Ureter (tissue), 1 donor: ENCODE measurements around the gene ARPC5. TPM values are rescaled to one million over a fixed set of nuclear protein-coding genes. Genes with fewer than 3 reads are reported as not detected.

Experiments
- DNase-seq: peaks from one replicate; pipeline ENCODE4 v3.0.0-alpha.2; 2020; ENCODE audit warnings: low spot score
- total RNA-seq: library from RNA; stranded (reverse); gene quantifications from one replicate; pipeline ENCODE4 v1.2.4, GENCODE V29; 2023
- donor health status: DM: yes; HTN: yes; CAD: no.

Gene ARPC5
- total RNA-seq, 1 donor from 2014 or later = 77.7 TPM

- no peak for DNase-seq
Measured at GRCh38 chr1:183611021-183611420, 24.6 kb downstream of the ARPC5 start.

DNA sequence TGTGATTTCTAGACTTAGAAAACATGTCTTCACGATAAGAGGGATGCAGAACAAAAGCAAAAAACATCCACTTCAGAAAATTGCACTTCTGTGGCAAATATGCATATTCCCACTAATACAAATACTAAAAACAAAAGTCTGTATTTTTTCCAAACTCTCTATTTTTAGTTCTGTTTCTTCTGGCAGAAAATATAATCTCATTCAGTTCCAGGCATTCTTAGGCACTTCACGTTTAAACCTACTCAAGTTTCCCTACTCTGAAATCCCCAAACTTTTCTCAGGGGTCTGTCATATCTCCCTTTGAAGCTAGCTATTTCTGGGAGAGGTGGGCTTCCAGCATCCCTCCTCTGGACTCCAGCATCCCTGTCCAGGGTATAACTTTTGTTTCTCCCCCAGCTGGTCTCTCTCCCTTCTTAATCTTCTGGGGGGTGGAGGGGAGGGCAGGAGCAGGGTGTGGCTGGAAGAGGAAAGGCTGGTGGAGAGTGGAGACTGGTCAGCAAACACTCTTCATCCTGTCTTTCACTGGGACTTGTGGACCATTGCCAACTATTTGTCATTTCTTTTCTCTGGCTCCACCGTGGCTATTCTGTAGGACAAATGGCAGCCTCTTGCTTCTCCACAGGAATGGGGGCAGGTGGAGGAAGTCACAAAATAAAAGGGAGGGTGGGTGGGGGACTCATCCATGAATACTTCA, 25.7 kb downstream of the ARPC5 start:
- no peak for DNase-seq

- DNase-seq = no peak
Measured at GRCh38 chr1:183609313-183609712, 26.3 kb downstream of the ARPC5 start.

DNA sequence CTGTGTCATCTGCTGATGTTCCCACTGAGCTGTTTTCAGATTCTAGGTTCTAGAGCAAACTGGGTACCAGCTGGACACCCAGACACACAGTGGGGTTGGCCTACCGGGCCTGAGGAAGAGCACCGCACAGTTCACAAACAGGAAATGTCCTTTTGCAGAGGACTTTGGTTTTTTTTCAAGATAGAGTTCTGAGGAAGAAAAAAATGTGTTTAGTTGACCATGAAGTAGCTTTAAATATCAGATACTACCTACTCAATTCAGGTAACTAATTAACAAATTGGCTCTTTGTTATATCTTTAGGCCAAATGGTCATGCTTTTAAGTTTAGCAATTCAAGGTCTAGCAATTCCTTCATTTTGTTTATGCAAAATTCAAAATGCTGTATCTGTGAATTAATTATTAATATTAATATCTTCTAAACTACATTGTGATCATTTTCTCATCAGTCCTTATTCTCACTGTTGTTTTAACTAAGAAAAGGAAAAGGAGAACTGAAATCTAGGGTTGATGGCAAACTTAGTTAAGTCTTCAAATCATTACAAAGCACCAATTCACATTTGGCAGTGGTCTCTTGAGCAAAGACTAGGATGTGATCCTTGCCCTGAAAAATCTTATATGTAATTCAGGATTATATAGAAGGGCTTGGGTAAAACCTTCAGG, 28.1 kb downstream of the ARPC5 start:
- no peak for DNase-seq

DNA sequence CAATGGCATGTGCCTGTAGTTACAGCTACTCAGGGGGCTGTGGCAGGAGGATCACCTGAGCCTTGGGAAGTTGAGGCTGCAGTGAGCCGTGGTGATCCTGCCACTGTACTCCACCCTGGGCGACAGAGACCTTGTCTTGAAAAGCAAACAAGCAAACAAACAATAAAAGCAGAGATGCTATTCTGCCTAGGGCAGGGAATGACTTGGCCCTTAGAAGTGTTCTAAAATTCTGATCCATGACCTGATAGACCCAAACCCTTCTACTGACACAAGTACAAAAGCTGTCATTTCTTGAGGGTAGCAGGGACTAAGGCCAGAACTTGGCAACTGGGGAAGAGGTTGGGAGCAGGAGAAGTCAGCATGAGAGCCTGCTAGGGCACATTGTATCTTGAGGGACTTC, 29.7 kb downstream of the ARPC5 start:
- DNase-seq = no peak

DNA sequence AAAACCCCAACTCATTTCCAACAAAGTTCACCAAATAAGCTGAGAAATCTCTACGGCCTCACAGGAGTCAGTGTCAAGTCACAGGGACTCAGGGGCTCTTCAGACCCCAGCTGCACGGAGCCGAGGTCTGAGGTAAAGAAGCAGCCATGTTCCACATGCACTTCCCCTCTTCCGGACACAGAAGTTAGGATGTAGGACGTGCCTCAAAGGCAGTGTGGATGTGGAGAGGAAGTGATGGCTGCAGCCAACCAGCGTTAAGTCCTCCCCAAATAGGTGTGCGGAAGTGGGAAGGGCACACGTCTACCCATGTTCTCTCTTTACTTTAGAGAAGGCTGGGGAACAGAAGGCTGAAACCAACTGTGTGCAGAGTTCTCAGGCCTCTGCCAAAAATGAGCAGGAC, 30.8 kb downstream of the ARPC5 start:
- DNase-seq = no peak

- no peak for DNase-seq
Measured at GRCh38 chr1:183604038-183604808, 31.4 kb downstream of the ARPC5 start.

DNA sequence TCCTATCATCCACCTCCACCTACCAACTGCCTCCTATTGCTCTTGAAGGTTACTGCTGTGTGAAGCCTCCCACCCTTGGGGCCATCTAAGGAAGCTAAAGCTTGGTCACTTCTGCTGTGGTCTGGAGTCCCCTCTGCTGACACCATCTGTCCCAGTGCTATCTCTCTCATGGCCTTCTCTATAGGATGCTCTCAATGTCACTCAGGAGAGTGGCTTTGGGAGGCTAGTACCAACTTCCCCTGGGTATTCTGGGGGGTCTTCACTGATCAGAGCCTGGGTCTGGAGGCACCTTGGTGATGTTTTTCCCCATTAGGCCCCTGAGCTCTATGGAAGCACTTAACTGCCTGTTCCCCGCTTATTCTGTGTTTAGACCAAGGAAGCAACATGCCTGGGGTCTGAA, 33.1 kb downstream of the ARPC5 start:
- DNase-seq = no peak

DNA sequence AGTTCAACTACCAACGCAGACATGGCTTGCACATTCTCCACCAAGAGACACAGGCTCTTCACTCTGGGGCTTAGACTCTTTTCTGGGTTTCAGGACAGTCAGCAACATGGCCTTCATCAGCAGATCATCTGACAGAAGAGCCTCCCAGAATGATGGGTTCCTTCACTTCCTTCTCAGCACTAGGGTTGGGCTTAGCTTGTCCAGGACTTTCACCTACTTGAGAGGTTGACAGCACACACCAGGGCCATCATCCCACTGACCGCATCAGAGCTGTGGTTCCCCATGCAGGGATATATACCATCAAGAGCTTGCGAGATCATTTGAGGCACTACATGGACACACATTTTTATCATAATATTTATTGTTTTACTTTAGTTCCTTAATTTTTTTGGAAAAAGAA, 34.9 kb downstream of the ARPC5 start:
- DNase-seq = no peak

GRCh38 chr1:183600136-183600535, 35.4 kb downstream of the ARPC5 start:
- no peak for DNase-seq

DNA sequence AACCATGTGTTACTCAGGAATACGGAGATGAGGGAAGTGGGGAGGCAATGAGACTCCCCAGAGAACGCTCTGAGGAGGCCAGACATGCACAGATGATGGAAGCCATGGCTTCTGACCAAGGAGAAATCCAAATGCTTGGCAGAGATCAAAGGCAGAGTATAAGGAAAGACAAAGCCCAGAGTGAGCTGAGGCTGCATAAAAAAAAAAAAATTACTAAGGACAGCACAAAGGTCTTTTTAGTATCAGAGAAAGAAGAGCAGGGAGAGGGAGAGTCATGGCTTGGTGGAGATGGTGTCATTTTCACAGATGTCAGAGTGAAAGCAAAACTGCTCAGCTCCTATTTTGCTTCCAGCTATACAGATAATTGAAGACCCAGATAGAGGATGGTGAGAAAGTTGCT, 37.2 kb downstream of the ARPC5 start:
- no peak for DNase-seq

- no peak for DNase-seq
Measured at GRCh38 chr1:183597656-183598347, 37.8 kb downstream of the ARPC5 start.

GRCh38 chr1:183596500-183596899, 39.1 kb downstream of the ARPC5 start:
- no peak for DNase-seq

DNA sequence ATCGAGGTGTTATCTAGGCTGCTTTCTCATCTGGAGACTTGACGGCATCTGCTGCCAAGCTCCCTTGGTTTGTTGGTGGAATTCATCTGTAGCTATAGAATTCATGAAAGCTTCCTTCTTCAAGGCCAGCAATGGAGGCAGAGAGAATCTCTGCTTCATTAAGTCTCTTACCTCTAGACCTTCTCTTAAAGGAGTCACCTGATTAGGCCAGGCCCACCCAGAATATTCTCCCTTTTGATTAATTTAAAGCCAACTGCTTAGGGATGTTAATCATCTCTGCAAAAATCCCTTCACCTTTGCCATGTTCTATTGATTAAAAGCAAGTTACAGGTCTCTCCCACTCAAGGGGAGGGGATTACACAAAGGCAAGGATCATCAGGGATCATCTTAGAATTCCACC, 40.0 kb downstream of the ARPC5 start:
- no peak for DNase-seq

DNA sequence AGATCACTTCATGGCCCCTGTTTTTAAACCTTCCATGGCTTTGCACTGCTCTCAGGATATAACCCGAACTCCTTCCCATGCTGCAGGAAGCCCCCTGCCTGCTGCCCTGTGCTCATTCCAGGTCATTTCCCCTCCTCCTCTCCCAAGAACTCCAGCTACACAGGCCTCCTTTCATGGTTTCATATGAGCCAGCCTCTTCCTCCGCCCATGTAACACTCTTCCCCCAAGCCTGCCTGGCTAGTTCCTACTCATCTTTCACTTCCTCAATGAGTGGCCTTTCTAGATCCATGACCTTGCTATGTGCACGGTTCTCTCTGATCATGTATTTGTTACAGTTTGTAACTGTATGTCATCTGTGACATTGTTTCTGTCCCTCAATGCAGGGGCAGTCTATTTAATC, 42.2 kb downstream of the ARPC5 start:
- no peak for DNase-seq

GRCh38 chr1:183592733-183593132, 42.9 kb downstream of the ARPC5 start:
- DNase-seq = no peak

- no peak for DNase-seq
Measured at GRCh38 chr1:183590244-183591191, 45.1 kb downstream of the ARPC5 start, which contains the start of gene NCF2. Gene NCF2 (minus strand): TSS chr1:183590459. CDS start chr1:183590329, 130 bp downstream.

DNA sequence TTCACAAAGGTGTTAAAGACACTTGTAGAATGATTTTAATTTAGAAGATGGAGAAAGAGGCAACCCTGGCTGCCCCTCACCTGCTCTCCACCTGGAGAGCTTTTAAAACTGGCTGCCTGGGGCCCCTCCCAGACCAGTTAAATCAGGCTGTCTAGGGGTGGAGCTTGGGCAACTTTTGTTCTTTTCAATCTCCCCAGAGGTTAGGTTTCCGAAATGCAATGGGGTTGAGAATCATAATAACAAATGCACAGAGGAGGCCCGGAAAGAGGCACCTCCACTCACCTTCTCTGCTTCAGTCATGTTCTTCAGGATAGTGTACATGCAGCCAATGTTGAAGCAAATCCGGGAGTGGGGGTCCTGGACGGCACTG, 45.7 kb downstream of the ARPC5 start:
- no peak for DNase-seq

- no peak for DNase-seq
Measured at GRCh38 chr1:183589384-183589783, 46.2 kb downstream of the ARPC5 start.

DNA sequence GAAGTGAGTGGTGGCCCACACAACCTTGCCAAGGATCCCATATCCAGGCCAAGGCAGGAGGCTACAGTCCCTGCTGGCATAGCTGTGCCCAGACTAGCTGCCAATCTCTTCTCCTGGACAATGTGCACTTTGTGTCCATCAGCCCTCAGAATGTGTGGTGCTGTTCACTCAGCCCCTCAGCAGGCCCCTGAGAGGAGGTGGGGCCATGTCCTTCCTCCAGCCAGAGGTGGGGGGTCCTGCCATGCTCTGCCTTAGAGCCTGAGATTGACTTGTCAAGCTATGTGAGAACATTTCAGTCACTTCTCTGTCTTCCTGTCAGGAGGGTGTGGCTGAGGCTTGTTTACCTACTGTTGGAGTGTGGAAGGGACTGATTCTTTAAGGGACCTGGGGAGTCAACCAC, 46.8 kb downstream of the ARPC5 start:
- no peak for DNase-seq

GRCh38 chr1:183586926-183587325, 48.7 kb downstream of the ARPC5 start:
- DNase-seq = no peak
